ENCODE data around the gene USH2A.

Gene USH2A

GRCh38 chr1:216437603-216438002 is 14.4 kb upstream of the USH2A start:
- H2AFZ ChIP-seq (ENCODE audit: low read depth, low read length), result no peak overlapping the region
- no peak overlapping the region for H3K4me2 ChIP-seq (ENCODE audit: insufficient read depth, low read length)
- H3K9me3 ChIP-seq (ENCODE audit: insufficient read depth, low read length, severe bottlenecking), result no peaks in the 10 kb centered on the region
- no peak for TF ChIP-seq CTCF (IDR thresholded peaks at IDR 0.05; ENCODE audit: borderline replicate concordance, extremely low read depth, low read length, poor library complexity, severe bottlenecking)
- TF ChIP-seq EZH2 (IDR thresholded peaks at IDR 0.05; ENCODE audit: borderline replicate concordance, low read depth, low read length, severe bottlenecking), result no peak
- H4K20me1 ChIP-seq (ENCODE audit: insufficient read depth, low read length), result no peaks in the 10 kb centered on the region
- H3K9ac ChIP-seq (ENCODE audit: low read depth, low read length), result no peak overlapping the region
- H3K27me3 ChIP-seq (ENCODE audit: insufficient read depth, low read length, poor library complexity), result no peaks in the 10 kb centered on the region
- no peak for DNase-seq
- no peaks in the 10 kb centered on the region for H3K79me2 ChIP-seq (ENCODE audit: insufficient read depth, low read length)
- H3K4me3 ChIP-seq (ENCODE audit: low read depth in 1 of 2, low read length in 2 of 2), result no peak overlapping the region
- no peak for ATAC-seq (ENCODE audit: insufficient read depth, low read depth)
- H3K4me1 ChIP-seq (ENCODE audit: insufficient read depth, low read length), result no peaks in the 10 kb centered on the region
- no peak overlapping the region for H3K27ac ChIP-seq (ENCODE audit: low read length)
- no peaks in the 10 kb centered on the region for H3K36me3 ChIP-seq (ENCODE audit: insufficient read depth, low read length)

DNA sequence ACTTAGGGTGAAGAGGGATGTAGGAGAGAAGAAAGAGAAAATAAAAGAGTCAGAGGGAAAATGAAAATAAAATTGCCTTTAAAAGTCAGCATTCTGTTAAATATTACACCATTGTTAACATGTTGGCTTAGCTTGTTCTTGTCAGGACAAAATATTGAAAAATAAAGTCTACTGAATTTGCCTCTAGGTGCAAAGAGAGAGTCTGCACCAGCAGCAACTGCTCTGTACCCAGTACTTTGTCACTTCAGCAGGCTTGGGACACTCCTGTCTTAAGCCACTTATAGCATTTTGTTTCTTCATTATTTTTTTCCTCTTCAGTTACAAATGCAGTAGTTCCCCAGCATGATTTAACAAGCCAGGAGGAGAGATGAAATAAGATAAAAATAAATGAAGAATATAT is 11.0 kb upstream of the USH2A start:
- H3K79me2 ChIP-seq (ENCODE audit: insufficient read depth, low read length), result no peaks in the 10 kb centered on the region
- H3K27ac ChIP-seq (ENCODE audit: low read length), result no peak overlapping the region
- no peaks in the 10 kb centered on the region for H4K20me1 ChIP-seq (ENCODE audit: insufficient read depth, low read length)
- H3K36me3 ChIP-seq (ENCODE audit: insufficient read depth, low read length), result no peaks in the 10 kb centered on the region
- H3K27me3 ChIP-seq (ENCODE audit: insufficient read depth, low read length, poor library complexity), result no peaks in the 10 kb centered on the region
- DNase-seq, result no peak
- no peaks in the 10 kb centered on the region for H3K9me3 ChIP-seq (ENCODE audit: insufficient read depth, low read length, severe bottlenecking)
- H2AFZ ChIP-seq (ENCODE audit: low read depth, low read length), result no peak overlapping the region
- H3K9ac ChIP-seq (ENCODE audit: low read depth, low read length), result no peak overlapping the region
- no peak overlapping the region for H3K4me3 ChIP-seq (ENCODE audit: low read depth in 1 of 2, low read length in 2 of 2)
- H3K4me1 ChIP-seq (ENCODE audit: insufficient read depth, low read length), result no peaks in the 10 kb centered on the region
- no peak overlapping the region for H3K4me2 ChIP-seq (ENCODE audit: insufficient read depth, low read length)
- ATAC-seq (ENCODE audit: insufficient read depth, low read depth), result no peak
- TF ChIP-seq CTCF (IDR thresholded peaks at IDR 0.05; ENCODE audit: borderline replicate concordance, extremely low read depth, low read length, poor library complexity, severe bottlenecking) (no peak), EZH2 (IDR thresholded peaks at IDR 0.05; ENCODE audit: borderline replicate concordance, low read depth, low read length, severe bottlenecking) (no peak)

GRCh38 chr1:216433175-216433574 is 9.9 kb upstream of the USH2A start:
- H3K4me1 ChIP-seq (ENCODE audit: insufficient read depth, low read length), result no peaks in the 10 kb centered on the region
- TF ChIP-seq CTCF (IDR thresholded peaks at IDR 0.05; ENCODE audit: borderline replicate concordance, extremely low read depth, low read length, poor library complexity, severe bottlenecking) (no peak), EZH2 (IDR thresholded peaks at IDR 0.05; ENCODE audit: borderline replicate concordance, low read depth, low read length, severe bottlenecking) (no peak)
- H3K27me3 ChIP-seq (ENCODE audit: insufficient read depth, low read length, poor library complexity), result no peaks in the 10 kb centered on the region
- no peak overlapping the region for H3K27ac ChIP-seq (ENCODE audit: low read length)
- H3K4me3 ChIP-seq (ENCODE audit: low read depth in 1 of 2, low read length in 2 of 2), result no peak overlapping the region
- no peak for DNase-seq
- no peak for ATAC-seq (ENCODE audit: insufficient read depth, low read depth)
- H2AFZ ChIP-seq (ENCODE audit: low read depth, low read length), result no peak overlapping the region
- H4K20me1 ChIP-seq (ENCODE audit: insufficient read depth, low read length), result no peaks in the 10 kb centered on the region
- H3K4me2 ChIP-seq (ENCODE audit: insufficient read depth, low read length), result no peak overlapping the region
- no peak overlapping the region for H3K9ac ChIP-seq (ENCODE audit: low read depth, low read length)
- no peaks in the 10 kb centered on the region for H3K9me3 ChIP-seq (ENCODE audit: insufficient read depth, low read length, severe bottlenecking)
- no peaks in the 10 kb centered on the region for H3K79me2 ChIP-seq (ENCODE audit: insufficient read depth, low read length)
- no peaks in the 10 kb centered on the region for H3K36me3 ChIP-seq (ENCODE audit: insufficient read depth, low read length)

DNA sequence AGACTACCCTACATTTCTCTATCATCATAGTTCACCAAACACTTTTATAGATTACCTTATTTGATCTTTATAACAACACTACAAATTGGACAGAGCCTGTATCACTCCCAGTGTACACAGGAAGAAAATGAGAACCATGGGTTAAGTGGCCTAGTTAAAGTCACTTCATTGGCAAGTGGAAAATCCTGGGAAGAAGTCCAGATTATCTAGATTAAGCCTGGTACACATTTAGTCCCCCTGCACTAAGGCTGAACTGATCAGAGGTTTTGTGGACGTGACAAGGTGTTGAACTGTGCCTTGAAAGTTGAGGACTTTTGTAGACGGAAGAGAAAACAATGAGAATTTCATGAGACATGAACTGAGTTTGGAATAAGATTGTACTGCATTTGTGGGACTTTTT is 7.5 kb upstream of the USH2A start:
- Histone ChIP-seq H3K9me3 (ENCODE audit: insufficient read depth, low read length, severe bottlenecking) (no peaks in the 10 kb centered on the region), H3K9ac (ENCODE audit: low read depth, low read length) (no peak overlapping the region), H3K27ac (ENCODE audit: low read length) (no peak overlapping the region), H3K79me2 (ENCODE audit: insufficient read depth, low read length) (no peaks in the 10 kb centered on the region), H2AFZ (ENCODE audit: low read depth, low read length) (no peak overlapping the region), H3K4me1 (ENCODE audit: insufficient read depth, low read length) (no peaks in the 10 kb centered on the region), H3K4me3 (ENCODE audit: low read depth in 1 of 2, low read length in 2 of 2) (no peak overlapping the region), H4K20me1 (ENCODE audit: insufficient read depth, low read length) (no peaks in the 10 kb centered on the region), H3K36me3 (ENCODE audit: insufficient read depth, low read length) (no peaks in the 10 kb centered on the region), H3K4me2 (ENCODE audit: insufficient read depth, low read length) (no peak overlapping the region), H3K27me3 (ENCODE audit: insufficient read depth, low read length, poor library complexity) (no peaks in the 10 kb centered on the region)
- DNase-seq (no peak), ATAC-seq (ENCODE audit: insufficient read depth, low read depth) (no peak)
- TF ChIP-seq EZH2 (IDR thresholded peaks at IDR 0.05; ENCODE audit: borderline replicate concordance, low read depth, low read length, severe bottlenecking), result no peak
- no peak for TF ChIP-seq CTCF (IDR thresholded peaks at IDR 0.05; ENCODE audit: borderline replicate concordance, extremely low read depth, low read length, poor library complexity, severe bottlenecking)

Data from DND-41 (cell line).